Superior temporal gyrus (tissue), 1 donor: ENCODE results near the gene EAF1.
"Not testable (repeated sequence)": the region's sequence is repeated elsewhere in the genome, so short reads cannot be mapped to it uniquely, and the experiment has no call there.

ENCODE experiments used
- DNase-seq: peaks from one replicate; pipeline ENCODE4 v3.0.0-alpha.2; 2016; ENCODE audit errors: extremely low spot score

EAF1 gene

DNA sequence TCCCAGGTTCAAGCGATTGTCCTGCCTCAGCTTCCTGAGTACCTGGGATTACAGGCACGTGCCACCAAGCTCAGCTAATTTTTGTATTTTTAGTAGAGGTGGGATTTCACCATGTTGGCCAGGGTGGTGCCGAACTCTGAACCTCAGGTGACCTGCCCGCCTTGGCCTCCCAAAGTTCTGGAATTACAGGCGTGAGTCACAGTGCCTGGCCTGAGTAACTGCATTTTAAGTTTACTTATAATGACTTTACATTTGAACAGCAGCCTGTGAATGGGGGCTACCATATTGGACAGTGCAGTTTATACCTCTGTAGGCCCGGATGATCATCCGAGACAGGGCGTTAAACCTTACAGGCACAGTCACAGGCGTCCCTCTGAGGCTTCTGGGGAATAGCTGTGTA is 24.8 kb downstream of the EAF1 start:
- DNase-seq = no peak

- no peak for DNase-seq
These were observed 25.6 kb downstream of the EAF1 start for GRCh38 chr3:15452961-15453360.

- no peak for DNase-seq
These were observed 26.1 kb downstream of the EAF1 start for GRCh38 chr3:15453501-15453900.

DNA sequence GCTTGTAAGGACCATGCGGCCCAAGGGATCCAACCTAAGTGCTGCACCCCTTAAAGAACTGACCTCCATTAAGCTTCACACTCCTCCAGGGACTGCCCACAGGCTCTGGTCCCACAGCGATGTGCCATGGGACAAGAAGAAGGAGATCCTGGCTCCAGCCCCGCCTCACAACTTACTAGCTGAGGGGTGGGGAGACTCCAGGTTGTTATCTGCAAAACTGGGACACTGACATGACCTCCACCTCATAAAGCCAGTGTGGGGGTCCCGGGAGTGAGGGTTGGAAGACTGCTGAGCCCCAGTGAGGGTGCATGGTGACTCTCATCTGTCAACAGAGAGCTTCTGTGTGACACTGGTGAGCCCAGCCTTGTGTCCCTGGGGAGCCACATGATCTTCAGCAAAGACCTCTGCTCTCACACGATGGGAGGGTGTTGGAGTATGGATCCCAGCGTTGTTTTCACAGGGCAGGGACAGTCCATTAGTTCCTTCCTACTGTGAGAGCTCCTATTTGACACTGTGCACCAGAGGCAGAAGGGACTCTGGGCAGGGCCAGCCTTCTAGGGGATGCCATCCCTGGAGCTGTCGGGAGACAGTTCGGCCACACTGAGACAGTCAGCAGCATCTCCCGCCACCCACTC is 26.7 kb downstream of the EAF1 start:
- no peak for DNase-seq

- no peak for DNase-seq
These were observed 27.6 kb downstream of the EAF1 start for GRCh38 chr3:15454965-15455364.

- DNase-seq = no peak
These were observed 28.4 kb downstream of the EAF1 start for GRCh38 chr3:15455756-15456155.

DNA sequence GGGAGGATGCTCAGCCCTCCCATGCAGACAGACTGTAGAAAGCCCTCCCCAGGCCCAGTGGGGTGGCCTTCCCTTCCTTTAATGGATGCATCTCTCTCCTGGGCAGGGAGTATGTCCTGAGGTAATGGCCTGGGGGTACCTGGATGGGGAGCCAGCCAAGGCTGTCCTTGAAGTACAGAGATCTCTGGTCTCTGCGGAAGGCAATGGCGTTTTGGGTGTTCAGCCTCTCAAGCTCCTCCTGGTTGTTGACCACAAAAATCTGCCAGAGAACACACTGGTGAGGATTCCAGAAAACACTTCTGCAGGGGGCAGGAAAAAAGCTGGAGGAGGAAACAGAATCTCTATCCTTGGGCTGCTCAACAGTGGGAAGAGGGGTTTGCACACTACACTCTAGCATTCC is 28.9 kb downstream of the EAF1 start:
- no peak for DNase-seq

DNA sequence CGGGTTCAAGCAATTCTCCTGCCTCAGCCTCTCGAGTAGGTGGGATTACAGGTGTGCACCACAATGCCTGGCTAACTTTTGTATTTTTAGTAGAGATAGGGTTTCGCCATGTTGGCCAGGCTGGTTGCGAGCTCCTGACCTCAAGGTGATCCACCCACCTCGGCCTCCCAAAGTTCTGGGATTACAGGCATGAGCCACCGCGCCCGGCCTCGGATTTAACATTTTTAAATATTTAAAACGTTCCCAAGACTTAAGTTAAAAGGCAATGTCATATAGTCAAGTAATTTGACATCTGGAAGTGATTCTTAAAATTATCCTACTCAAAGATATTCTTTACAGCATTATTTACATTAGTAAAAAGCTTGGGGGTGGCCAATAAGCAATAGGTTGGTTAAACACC is 29.5 kb downstream of the EAF1 start:
- DNase-seq = not testable (repeated sequence)

DNA sequence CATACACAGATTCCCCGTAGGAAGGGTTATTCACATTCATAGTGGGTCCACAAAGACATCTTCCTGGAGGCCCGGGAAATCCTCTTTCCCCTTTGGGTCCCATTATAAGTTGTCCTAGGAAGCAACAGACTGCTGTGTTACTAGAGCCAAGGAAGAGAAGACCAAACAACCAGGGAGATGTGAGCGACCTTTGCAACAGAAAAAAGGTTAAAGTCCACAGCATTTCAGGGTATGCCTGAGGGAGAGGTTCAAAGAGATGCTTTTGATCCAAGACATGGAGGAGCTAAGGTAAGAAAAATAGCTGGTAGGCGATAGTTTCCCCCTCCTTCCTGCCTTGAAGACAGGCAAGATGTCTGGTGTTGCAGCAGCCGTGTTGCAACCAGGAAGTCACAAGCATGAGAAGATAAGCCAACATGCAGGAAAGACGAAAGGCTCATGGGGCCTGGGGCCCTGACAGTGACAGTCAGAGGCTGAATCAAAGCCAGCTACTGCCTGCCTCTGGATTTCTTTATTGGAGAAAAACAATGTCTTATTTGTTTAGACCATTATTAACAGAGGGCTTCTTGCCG is 30.9 kb downstream of the EAF1 start:
- DNase-seq = no peak

DNA sequence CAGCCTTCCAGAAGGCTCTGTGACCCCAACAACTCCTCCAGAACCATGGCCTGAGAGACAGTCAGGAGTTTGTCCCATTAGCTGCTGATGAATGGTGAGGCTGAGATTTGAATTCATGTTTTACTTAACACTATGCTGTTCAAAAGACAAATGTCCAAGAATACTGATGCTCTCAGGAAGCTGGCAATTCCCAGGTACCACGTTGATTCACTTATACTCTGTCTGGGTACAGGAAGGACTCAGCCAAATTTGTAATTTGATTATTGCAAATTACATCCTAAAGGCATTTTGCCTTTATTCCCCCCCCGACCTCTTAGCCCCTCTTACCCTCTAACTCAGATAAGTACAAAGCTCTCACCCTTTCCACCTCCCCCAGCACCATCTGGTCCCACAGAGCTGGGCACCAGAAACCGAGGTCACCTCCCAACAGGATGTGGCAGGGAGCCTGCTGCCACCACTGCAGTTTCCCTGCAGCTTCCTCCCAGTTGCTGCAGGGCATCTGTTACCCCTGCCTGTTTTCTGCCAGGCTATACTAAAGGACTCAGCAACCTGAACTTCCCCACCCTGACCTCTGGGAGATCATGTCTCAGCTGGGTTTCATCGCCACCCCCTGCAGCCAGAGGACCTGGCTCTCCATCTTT is 33.6 kb downstream of the EAF1 start:
- DNase-seq = no peak

DNA sequence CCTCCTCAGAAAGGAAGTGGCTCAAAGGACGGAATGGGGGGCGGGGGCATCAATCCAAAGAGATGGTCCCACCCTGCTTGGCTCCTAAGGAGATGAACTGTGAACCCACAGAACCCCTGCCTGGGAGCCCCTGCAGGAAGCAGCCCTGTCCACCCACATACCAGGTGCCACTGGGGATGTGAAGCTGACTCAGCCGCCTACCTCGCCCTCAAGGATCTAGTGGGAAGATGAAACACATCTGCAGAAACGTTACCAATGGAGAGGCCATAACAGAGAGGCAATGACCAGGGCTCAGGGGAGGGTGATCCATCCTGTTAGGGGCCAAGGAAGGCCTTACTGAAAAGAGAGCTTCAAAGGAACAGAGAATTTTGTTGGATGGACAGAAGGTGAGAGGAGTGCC is 35.1 kb downstream of the EAF1 start:
- no peak for DNase-seq

- DNase-seq = no peak
These were observed 38.6 kb downstream of the EAF1 start for GRCh38 chr3:15465876-15466585.

- DNase-seq = peak; percentile 38
These were observed 40.1 kb downstream of the EAF1 start for GRCh38 chr3:15467227-15468181.

DNA sequence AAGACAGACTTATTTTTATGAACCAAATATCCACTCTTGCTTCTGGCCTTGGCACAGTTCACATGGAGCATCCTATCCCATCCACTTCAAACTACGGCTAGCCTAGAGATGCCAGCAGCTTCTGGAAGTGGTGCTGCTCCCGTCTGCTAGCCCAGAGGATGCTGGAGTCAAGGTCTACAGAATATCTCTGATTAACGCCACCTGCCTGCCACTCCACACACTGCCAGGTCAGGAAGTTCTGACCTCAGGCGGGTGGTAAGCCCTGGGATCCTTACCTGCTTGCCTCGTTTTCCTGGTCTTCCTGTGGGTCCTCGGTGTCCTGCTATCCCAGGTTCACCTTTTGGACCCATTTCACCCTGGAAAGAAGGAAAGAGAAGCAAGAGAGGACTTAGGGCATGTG is 42.9 kb downstream of the EAF1 start:
- DNase-seq = no peak

DNA sequence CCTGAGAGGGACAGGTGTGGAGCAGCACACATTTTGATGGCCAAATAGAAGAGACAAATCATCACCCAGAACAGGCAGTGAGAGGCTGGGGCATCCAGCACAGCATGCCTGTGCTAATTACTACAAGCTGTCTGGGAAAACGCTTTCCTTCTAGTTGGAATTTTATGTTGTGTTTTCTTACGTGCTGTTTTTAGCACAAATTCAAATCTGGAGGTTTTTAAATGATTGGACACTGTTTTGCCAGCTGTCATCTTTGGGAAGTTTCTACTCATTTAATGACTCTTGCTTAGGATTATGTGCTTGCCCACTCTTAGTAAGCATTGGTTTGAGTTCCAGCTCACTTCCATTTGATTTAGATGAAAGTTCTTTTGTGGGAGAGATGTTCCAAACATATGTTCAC is 43.5 kb downstream of the EAF1 start:
- DNase-seq = no peak

- DNase-seq = no peak
These were observed 44.5 kb downstream of the EAF1 start for GRCh38 chr3:15471861-15472260.

DNA sequence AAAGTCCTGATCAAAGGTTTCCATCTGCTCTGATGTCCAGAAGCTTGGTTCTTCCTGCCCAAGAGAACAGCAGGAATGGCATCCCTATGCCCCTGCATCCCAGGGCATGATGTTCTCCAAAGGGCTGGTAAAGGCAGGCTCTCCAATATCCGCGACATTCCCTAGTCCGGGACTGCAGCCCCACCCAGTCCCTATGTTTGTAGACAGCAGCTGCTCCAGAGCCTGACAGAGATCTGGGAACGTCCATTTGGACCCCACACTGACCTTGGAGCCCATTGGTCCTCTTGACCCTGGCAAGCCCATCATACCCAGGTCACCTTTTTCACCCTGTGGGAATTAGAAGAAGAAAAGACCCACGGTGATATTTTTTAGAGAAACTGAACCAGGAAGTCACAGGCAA is 47.8 kb downstream of the EAF1 start:
- no peak for DNase-seq

- DNase-seq = peak; percentile 48
These were observed 49.0 kb downstream of the EAF1 start for GRCh38 chr3:15476378-15476777.

DNA sequence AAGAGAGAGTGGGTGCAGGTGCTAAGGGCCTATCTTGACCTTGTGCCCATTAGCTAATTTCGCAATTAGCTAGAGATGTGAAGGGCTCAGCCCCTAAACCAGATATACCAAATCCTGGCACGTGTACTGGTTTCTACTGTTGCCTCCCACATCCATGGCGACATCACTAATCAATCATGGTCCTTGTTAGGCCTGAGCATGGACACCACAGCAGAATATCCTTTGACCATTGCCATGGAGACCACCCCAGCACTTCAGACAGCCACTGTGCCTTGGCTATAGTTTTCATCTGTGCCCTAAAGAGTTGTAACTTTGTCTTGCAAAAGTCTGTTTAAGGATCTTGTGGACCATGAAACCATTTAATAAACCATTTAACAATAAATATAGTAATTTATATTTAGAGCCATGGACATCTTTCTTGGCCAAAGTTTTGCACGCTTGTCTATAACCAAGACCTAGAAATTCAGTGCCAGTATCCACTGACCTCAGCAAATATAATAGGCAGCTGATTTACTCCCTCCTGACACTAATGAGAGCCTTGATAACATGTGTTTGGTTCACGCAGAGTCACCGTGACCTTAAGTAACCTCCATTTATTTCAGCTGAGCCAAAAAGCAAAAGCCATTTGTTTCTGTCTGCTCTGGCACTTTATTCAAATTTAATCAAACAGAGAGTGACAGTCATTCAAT is 50.7 kb downstream of the EAF1 start:
- no peak for DNase-seq

- no peak for DNase-seq
These were observed 51.2 kb downstream of the EAF1 start for GRCh38 chr3:15478640-15478979.
